Duodenal mucosa (tissue), 2 donors: ENCODE results near the gene RBM18.

Experiments
- H3K27ac ChIP-seq: one replicate; pipeline ENCODE4 v1.7.0; 2013; ENCODE audit warnings: low read depth, low read length
- H3K27me3 ChIP-seq, 2 donors: one replicate each; pipeline ENCODE4 v1.7.0; 2013; ENCODE audit warnings: low read length in 2 of 2, control low read depth in 1 of 2; ENCODE audit not compliant: insufficient read depth in 2 of 2, control insufficient read depth in 1 of 2
- H3K36me3 ChIP-seq, 2 donors: one replicate each; pipeline ENCODE4 v1.7.0; 2013; ENCODE audit warnings: low read length in 2 of 2, control low read depth in 1 of 2; ENCODE audit not compliant: insufficient read depth in 2 of 2, control insufficient read depth in 1 of 2
- H3K4me1 ChIP-seq, 2 donors: one replicate each; pipeline ENCODE4 v1.7.0; 2013; ENCODE audit warnings: low read length in 2 of 2, control low read depth in 1 of 2; ENCODE audit not compliant: insufficient read depth in 2 of 2, control insufficient read depth in 1 of 2
- H3K4me3 ChIP-seq, 2 donors: one replicate each; pipeline ENCODE4 v1.7.0; 2013; ENCODE audit warnings: low read length in 2 of 2, low read depth in 1 of 2
- H3K9ac ChIP-seq, 2 donors: one replicate each; pipeline ENCODE4 v1.7.0; 2013; ENCODE audit warnings: low read length in 2 of 2, low read depth in 1 of 2
- H3K9me3 ChIP-seq, 2 donors: one replicate each; pipeline ENCODE4 v1.7.0; 2013; ENCODE audit warnings: low read length in 2 of 2, control low read depth in 1 of 2; ENCODE audit not compliant: control insufficient read depth in 1 of 2

Gene RBM18

DNA sequence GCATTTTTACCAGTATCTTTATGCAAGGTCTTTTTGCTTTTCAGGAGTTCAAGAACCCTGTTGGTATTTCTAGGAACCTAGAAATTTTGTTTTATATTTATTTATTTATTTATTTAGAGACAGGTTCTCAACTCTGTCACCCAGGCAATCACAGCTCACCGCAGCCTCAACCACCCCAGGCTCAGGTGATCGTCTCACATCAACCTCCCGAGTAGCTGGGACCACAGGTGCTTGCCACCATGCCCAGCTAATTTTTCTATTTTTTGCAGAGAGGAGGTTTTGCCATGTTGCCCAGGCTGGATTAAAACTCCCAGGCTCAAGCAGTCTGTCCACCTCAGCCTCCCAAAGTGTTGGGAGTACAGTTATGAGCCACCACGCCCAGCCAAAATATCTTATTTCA lies 68.8 kb downstream of the RBM18 start:
- no peak overlapping the region for H3K27ac ChIP-seq
- no peak overlapping the region for H3K9ac ChIP-seq
- H3K36me3 ChIP-seq, result no peaks in the 10 kb centered on the region
- peaks cover 5 to 9% of the 10 kb centered on the region in 2 donors for H3K4me1 ChIP-seq
- no peaks in the 10 kb centered on the region for H3K9me3 ChIP-seq
- H3K4me3 ChIP-seq, result no peak overlapping the region
- peaks cover 9 to 17% of the 10 kb centered on the region in 2 donors for H3K27me3 ChIP-seq

DNA sequence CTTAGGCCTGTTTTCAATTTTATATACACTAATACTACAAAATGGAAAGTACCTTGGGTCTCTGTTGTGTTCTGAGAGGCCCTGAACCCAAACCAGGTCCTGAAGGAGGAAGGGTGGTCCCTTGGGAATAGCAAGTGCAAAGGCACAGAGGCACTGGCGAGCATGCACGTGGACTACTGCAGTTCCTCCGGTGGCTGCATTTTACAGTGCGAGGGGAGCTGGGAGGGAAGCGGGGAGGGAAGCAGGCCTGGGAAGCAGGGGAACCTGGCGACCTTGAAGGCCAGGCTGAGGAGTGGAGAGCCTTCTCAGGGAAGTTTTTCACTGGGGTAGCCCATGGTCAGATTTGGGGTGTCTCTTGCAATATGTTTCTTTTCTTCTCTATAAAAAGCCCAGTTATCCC lies 71.0 kb downstream of the RBM18 start:
- H3K9ac ChIP-seq, result no peak overlapping the region
- H3K9me3 ChIP-seq, result no peaks in the 10 kb centered on the region
- no peak overlapping the region for H3K27ac ChIP-seq
- H3K4me3 ChIP-seq, result no peak overlapping the region
- H3K36me3 ChIP-seq, result no peaks in the 10 kb centered on the region
- peaks cover 5 to 9% of the 10 kb centered on the region in 2 donors for H3K4me1 ChIP-seq
- H3K27me3 ChIP-seq, result peaks cover 9 to 17% of the 10 kb centered on the region in 2 donors

DNA sequence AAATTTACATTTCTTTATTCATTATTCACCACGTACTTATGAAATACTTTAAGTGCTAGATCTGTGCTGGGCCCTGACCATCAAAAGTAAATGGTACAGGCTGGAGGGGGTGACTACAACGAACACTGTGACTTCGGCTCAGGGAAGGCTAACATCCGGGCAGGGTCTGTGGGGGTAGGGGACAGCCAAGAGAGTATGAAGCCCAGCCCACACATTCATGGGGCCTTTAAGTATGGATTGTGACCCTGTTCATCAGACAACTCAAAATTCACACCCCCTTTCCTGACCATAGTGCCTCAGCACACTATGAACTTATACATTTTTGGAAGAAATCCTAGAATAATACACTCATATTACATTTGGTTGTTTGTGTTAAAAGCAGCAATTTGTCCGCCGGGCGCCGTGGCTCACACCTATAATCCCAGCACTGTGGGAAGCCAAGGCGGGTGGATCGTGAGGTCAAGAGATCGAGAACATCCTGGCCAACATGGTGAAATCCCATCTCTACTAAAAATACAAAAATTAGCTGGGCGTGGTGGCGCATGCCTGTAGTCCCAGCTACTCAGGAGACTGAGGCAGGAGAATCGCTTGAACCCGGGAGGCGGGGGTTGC lies 71.6 kb downstream of the RBM18 start:
- no peak overlapping the region for H3K9ac ChIP-seq
- peaks cover 5 to 11% of the 10 kb centered on the region in 2 donors for H3K27me3 ChIP-seq
- peaks cover 4 to 7% of the 10 kb centered on the region in 2 donors for H3K4me1 ChIP-seq
- no peak overlapping the region for H3K27ac ChIP-seq
- no peak overlapping the region for H3K4me3 ChIP-seq
- H3K9me3 ChIP-seq, result no peaks in the 10 kb centered on the region
- no peaks in the 10 kb centered on the region for H3K36me3 ChIP-seq

DNA sequence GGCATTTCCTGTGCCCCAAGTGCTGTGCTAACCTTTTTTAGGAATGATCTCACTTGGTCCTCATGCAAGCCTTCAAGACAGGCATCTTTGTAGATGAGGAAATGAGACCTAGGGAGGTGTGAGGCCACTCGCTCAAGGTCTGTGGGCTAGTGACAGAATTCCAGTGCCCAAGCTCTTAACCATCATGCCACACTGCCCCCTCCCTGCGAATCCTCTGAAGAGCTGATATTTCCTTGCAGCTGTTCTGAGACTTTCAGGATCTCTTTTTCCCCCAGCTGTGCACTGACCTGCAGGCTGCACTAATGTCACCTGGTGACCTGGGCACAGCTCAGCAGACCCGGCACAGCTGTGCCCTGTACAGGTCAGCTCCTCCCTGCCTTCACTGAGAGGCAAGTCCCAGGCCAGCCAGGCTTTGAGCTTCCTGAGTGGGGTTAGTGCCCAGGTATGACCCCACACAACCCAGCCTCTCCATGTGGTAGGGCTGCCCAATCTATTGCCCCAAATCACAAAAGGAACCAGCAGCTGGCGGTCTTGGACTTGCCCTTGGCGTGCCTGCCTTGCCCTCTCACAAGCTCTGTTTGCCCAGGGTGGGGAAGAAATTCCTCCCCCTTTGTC lies 72.3 kb downstream of the RBM18 start:
- H3K4me1 ChIP-seq, result peaks cover 0 to under 1% of the 10 kb centered on the region in 2 donors
- H3K9ac ChIP-seq, result no peak overlapping the region
- no peak overlapping the region for H3K4me3 ChIP-seq
- no peaks in the 10 kb centered on the region for H3K36me3 ChIP-seq
- H3K9me3 ChIP-seq, result no peaks in the 10 kb centered on the region
- H3K27ac ChIP-seq, result no peak overlapping the region
- peaks cover 1 to 6% of the 10 kb centered on the region in 2 donors for H3K27me3 ChIP-seq

DNA sequence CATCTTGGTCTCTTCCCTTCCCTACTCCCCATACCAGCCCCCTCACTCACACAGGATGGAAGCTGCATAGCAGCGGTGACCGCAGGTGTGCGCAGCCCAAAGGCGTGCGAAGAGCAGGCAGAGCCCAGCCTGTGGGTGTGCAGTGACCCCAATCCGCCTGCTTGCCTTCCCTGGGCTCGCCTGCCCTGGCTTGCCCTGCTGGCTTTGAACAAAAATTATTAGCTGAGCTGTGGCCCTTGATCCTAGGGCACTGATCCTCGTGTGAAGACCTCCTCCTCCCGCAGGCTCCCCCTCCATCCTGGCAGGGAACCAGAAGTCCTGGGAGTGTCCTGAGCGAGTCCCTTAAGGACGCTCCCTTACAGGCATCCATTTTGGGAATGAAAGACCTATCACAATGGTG lies 73.1 kb downstream of the RBM18 start:
- Histone ChIP-seq H3K9ac (no peak overlapping the region), H3K36me3 (no peaks in the 10 kb centered on the region), H3K27me3 (no peaks in the 10 kb centered on the region), H3K27ac (no peak overlapping the region), H3K9me3 (no peaks in the 10 kb centered on the region), H3K4me1 (no peaks in the 10 kb centered on the region), H3K4me3 (no peak overlapping the region)

DNA sequence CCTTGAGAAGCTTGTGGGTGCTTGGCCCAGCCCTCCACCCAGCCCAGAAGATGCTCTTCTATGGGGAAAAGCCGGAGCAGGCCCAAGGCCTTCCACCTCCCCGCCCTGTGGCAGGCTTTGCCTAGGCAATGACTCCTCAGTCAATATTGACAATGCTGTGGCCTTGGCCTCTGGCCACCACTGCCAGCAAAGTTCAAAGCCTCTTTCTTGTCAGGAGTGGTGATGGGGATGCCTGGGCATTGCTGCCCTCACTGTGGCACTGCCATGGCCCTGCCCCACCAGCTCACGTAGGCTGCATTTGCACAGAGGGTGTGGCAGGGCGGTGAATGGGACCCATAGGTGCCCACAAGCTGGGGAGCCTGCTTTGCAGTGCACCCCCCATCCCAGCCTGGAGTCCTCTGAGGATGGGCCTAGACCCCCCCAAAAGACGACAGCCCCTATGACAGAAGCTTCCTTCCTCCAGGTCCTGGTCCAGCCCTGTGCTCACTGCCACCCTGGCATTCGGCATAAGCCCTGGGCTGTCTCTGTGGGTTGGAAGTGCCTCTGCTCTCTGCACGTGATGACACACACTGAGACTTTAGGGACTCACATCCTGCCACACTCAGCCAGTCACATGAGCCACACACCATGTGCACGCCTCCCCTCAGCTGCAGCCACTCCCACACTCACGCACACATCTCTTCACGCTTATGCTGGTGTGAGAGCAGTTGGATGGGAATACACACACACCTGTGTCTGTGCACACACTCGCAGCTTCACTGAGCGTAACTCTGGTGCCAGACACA lies 73.9 kb downstream of the RBM18 start:
- no peak overlapping the region for H3K4me3 ChIP-seq
- no peak overlapping the region for H3K9ac ChIP-seq
- no peaks in the 10 kb centered on the region for H3K27me3 ChIP-seq
- no peaks in the 10 kb centered on the region for H3K36me3 ChIP-seq
- no peaks in the 10 kb centered on the region for H3K9me3 ChIP-seq
- no peaks in the 10 kb centered on the region for H3K4me1 ChIP-seq
- no peak overlapping the region for H3K27ac ChIP-seq

DNA sequence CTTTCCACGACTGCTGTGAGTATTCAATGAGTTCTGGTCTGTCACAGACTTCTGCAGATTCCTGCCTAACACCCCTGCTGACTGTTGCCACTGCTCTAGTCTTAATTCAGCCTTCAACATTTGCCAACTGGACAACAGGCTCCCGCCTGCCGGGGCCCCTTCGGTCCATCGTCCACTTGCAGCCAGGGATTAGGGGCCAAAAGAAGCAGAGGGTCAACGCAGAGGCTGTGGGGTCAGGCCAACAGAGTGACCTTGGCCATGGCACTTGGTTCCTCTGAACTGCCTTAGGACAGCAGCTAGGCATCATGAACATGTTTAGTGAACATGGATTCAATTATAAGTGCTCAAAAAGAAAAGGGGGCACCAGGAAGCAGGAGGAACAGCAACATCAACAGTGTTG lies 76.3 kb downstream of the RBM18 start:
- H3K4me1 ChIP-seq, result no peaks in the 10 kb centered on the region
- H3K9ac ChIP-seq, result no peak overlapping the region
- H3K9me3 ChIP-seq, result no peaks in the 10 kb centered on the region
- no peaks in the 10 kb centered on the region for H3K36me3 ChIP-seq
- no peak overlapping the region for H3K27ac ChIP-seq
- peaks cover 0 to 3% of the 10 kb centered on the region in 2 donors for H3K27me3 ChIP-seq
- H3K4me3 ChIP-seq, result no peak overlapping the region
